Neural cell (in vitro differentiated cells): ENCODE measurements around the gene GFRA1.

Source experiments
- POLR2AphosphoS5 ChIP-seq: IDR thresholded peaks from 2 replicates; pipeline ENCODE4 v1.6.1; 2012
- SMC3 ChIP-seq: fragments of 450-650 bp; conservative IDR thresholded peaks from 2 replicates; pipeline ENCODE4 v1.6.1; 2014; ENCODE audit warnings: antibody characterized with exemption, mild to moderate bottlenecking, moderate library complexity; ENCODE audit not compliant: poor library complexity
- TF ChIP-seq, protein P1 (sequence below): fragments of 450-650 bp; IDR thresholded peaks from 2 replicates; pipeline ENCODE4 v1.5.1; 2014; ENCODE audit warnings: antibody characterized with exemption, mild to moderate bottlenecking, moderate library complexity; ENCODE audit not compliant: poor library complexity, severe bottlenecking

DNA sequence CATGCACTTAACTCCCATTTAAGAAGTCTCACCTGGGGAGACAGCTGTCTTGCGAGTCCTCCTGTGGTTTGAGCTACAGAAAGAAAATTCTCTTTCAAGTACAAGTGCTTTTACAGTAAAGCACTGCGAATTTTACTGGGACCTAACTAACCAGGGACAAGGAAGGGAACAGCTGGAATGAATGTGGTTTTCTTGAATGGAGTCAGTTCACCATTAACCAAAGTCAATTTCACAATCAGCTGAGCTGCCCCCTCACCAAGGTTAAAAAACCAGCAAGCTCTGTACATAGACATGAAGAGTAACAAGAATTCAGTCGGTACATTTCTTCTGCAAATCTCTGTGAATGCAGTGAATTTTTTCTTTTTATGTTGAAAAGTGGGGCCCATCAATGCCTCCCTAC lies 56.3 kb downstream of the GFRA1 start:
- no peak for TF ChIP-seq SMC3
- TF ChIP-seq, protein P1, sequence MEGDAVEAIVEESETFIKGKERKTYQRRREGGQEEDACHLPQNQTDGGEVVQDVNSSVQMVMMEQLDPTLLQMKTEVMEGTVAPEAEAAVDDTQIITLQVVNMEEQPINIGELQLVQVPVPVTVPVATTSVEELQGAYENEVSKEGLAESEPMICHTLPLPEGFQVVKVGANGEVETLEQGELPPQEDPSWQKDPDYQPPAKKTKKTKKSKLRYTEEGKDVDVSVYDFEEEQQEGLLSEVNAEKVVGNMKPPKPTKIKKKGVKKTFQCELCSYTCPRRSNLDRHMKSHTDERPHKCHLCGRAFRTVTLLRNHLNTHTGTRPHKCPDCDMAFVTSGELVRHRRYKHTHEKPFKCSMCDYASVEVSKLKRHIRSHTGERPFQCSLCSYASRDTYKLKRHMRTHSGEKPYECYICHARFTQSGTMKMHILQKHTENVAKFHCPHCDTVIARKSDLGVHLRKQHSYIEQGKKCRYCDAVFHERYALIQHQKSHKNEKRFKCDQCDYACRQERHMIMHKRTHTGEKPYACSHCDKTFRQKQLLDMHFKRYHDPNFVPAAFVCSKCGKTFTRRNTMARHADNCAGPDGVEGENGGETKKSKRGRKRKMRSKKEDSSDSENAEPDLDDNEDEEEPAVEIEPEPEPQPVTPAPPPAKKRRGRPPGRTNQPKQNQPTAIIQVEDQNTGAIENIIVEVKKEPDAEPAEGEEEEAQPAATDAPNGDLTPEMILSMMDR, result no peak
- TF ChIP-seq POLR2AphosphoS5, result no peak
